Testis (tissue), 2 donors: ENCODE data around the gene ZNF837.
"Not testable (repeated sequence)": the region's sequence is repeated elsewhere in the genome, so short reads cannot be mapped to it uniquely, and the experiment has no call there.

Experiments used
- POLR2A ChIP-seq: fragments of 450-650 bp; IDR thresholded peaks from one replicate; pipeline ENCODE4 v1.6.1; 2017; ENCODE audit warnings: antibody characterized with exemption, mild to moderate bottlenecking, moderate library complexity
- TF ChIP-seq, protein P1 (sequence below), 3 experiments: fragments of 450-650 bp in 2 of 3; fragments of 200-600 bp in 1 of 3; sonication (generic) in 1 of 3; IDR thresholded peaks; one replicate each; pipeline ENCODE4 v1.5.1; 2016 to 2019; ENCODE audit warnings: antibody characterized with exemption in 3 of 3, mild to moderate bottlenecking in 2 of 3, moderate library complexity in 1 of 3

DNA sequence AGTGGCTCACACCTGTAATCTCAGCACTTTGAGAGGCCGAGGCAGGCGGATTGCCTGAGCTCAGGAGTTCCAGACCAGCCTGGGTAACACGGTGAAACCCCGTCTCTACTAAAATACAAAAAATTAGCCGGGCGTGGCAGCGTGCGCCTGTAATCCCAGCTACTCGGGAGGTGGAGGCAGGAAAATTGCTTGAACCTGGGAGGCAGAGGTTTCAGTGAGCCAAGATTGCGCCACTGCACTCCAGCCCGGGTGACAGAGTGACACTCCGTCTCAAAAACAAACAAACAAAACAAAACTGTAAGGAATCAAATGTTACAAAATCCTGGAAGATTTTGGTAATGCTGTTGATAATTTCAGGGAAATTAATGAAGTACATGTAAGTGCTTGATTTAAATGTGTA lies 32.8 kb downstream of the ZNF837 start:
- TF ChIP-seq POLR2A, result not testable (repeated sequence)
- TF ChIP-seq, protein P1, sequence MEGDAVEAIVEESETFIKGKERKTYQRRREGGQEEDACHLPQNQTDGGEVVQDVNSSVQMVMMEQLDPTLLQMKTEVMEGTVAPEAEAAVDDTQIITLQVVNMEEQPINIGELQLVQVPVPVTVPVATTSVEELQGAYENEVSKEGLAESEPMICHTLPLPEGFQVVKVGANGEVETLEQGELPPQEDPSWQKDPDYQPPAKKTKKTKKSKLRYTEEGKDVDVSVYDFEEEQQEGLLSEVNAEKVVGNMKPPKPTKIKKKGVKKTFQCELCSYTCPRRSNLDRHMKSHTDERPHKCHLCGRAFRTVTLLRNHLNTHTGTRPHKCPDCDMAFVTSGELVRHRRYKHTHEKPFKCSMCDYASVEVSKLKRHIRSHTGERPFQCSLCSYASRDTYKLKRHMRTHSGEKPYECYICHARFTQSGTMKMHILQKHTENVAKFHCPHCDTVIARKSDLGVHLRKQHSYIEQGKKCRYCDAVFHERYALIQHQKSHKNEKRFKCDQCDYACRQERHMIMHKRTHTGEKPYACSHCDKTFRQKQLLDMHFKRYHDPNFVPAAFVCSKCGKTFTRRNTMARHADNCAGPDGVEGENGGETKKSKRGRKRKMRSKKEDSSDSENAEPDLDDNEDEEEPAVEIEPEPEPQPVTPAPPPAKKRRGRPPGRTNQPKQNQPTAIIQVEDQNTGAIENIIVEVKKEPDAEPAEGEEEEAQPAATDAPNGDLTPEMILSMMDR (IDR thresholded peaks at IDR 0.05), result not testable (repeated sequence)
